Stimulated activated CD4-positive, alpha-beta T cell treated with anti-CD3 and anti-CD28 coated beads, Interleukin-4, amount 100 ng/mL, for 1 hour (primary cell): ENCODE results near the gene ZNF521.

Source experiments
- DNase-seq: peaks from one replicate; pipeline ENCODE4 v3.0.0-alpha.2; 2020

ZNF521 gene

DNA sequence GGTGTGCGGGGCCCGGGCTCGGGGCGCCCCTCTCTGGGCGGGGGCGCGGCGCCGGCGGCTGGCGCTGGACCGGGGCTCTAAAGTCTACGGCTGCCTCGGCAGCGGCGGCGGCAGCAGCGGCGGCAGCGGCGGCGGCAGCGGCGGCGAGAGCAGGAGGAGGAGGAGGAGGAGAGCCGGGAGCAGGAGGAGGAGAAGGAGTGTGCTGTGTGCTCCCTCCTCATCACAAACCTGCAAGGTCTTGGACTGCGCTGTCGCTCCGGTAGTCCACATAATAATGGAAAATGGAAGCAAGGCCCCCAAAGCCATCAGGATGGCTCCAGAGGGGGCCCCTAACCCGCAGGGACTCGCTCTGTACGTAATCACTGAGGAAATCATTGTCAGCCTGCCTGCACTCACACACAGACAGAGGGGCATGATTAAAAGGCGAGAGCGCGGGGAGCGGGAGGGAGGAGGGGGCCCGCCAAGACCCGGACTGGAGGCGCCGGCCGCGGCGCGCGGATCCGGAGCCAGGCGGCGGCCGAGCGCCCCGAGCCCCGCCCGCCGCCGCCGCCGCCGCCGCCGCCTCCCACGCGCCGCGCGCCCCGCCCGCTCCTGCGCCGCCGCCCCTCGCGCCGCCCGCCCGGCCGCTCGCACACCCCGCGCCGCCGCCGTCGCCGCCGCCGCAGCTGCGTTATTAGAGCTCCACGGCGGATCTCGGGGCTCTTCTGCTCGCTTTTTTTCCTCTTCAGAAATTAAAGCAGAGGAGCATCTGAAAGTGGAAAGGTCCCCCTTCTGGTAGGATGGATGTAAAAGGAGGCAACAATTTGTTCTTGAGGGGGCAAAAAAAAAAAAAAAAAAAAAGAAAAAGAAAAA is at the start of gene ZNF521:
Gene ZNF521 (minus strand): TSS at position 390 of the 852 bp plus-strand sequence. CDS start 1,220 bp downstream, outside the sequence.
- DNase-seq: peak; percentile 51

DNA sequence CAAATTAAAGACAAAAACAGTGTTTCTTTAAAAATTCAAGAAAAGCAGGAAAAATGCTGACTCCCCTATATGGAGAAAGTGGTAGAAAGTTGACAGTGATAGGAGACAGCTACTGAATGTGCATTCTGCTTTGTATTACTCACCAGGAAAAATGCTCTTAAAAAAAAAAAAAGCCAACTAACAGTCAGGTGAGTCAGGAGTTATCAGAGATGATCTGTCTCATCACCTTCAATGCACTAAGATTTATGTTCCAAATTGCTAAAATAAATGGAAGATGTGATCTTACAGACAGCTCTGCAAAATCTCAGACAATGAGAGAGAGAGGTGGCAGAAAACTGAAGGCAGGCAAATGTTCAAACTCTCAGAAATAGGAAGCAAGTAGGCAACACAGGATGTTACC is 47.6 kb upstream of the ZNF521 start:
- DNase-seq: no peak

DNA sequence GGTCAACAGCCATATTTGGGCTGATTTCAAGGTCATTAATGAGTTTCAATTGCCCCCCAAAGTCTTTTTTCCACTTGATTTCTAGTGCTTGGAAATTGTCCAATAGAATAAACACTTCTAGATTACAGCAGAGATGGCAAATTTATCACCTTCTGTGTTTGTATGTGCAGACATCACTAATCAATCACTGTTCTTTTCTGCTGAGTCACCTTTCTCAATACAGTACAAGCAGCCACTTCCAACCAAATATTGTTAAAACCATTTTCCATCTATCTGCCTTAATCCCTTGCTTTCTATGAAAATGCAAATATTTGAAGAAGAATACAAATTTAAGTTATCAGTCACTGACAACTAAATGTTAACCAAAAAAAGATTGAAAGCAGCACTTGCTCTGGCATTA is 40.2 kb upstream of the ZNF521 start:
- DNase-seq: no peak

DNA sequence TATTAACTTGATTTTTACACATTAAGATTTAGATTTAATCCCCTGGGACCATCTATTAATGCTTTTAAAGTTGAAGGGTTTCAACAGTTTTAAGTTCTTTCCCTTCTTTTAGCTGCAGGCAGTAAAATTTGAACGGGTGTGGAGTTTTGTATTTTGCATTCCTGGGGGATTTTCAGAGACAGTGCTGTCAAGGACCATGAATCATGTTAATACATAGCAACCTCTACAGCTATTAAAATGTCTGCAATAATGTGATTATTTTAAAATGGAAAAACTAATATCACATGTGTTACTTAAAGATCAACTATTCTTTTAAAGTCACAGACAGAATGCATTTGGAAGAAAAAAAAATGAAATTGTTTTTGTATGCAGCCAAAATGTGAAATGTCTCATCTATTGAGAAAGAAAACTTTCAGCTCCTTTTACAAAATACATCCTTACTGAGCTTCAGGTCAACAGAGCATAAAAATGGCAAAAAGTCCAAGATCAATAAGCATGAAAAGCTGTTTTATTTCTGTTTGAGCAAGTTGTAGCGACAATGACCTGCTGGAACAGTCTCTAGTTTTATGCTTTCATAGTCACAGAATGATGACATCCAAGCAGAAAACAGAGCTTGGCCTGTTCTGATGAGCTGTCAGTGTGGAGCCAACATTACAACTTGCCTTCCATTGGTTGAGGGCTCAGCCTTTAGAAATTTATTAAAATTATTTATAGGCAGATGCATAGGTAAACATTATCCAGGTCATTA is 21.6 kb upstream of the ZNF521 start:
- DNase-seq: no peak

DNA sequence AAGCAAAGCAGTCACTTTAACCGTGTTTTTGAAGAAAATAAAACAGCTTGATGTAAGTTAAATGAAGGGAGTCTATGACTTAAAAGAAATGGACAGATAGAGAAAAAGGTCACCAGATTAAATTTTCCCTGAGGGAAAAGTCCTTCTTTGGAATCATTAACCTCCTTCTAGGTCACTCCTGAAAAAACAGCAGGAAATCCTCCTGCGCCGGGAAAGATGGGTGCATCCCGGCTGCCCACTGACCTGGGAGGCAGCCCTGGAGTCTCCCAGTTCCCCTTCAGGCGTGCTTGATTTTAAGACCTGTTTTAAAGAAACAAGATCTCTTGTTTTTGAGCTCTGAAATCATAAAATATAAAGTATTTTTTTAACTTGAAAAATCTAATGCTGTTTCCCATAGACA is 18.4 kb upstream of the ZNF521 start:
- no peak for DNase-seq

DNA sequence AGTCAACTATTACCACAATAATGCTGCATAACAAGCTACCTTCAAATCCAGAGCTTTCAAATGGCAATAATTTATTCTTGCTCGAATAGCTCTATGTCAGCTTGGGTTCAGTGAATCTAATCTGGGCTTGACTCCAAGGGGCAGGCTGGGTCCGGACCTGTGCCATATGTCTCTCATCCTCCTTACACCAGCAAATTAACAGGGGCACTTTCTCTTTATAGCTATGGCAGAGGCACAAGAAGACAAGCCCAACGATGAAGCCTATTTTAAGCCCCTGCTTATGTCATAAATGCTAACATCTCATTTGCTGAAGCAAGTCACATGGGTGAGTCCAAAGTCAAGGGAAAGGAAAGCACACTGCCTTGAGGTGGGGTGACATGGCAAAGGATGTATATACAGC is 13.3 kb upstream of the ZNF521 start:
- no peak for DNase-seq

DNA sequence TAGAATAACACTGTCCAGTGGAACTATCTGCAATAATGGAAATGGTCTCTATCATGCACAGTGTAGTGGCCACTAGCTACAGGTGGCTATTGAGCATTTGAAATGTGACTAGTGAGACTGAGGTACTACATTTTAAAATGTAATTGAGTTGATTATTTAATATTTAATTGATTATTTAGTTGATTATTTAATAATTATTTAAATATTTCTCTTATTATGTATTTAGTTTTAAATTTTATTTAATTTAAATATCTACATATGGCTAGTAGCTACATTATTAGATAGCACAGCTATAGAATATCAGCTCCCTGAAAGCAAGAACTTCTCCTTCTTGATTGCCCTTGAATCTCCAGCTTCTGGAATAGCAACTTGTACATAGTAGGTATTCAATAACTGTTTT is 12.8 kb upstream of the ZNF521 start:
- DNase-seq: no peak

DNA sequence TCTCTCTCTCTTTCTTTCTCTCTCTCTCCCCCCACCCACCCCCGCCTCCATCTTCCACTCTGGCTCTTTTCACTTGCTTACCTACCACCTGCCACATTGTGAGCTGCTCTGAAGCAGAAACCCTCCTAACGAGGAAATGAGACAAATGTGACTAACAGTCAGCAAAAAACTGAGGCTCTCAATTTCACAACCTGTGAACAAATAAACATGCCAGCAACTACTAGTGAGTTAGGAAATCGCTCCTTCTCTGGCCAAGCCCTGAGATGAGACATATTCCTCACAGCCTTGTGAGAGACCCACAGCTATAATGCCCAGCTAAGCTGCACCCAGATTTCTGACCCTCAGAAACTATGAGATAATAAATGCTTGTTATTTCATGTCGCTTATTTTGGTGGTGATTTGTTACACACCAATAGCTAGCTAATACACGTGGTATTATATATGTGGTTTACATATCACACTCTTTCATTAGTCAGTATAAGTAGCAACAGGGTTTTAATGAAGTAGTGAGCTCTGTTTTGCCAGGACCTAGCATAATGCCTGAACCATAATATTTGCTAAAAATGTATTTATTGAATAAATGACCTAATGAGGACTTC is 8.4 kb upstream of the ZNF521 start:
- no peak for DNase-seq

DNA sequence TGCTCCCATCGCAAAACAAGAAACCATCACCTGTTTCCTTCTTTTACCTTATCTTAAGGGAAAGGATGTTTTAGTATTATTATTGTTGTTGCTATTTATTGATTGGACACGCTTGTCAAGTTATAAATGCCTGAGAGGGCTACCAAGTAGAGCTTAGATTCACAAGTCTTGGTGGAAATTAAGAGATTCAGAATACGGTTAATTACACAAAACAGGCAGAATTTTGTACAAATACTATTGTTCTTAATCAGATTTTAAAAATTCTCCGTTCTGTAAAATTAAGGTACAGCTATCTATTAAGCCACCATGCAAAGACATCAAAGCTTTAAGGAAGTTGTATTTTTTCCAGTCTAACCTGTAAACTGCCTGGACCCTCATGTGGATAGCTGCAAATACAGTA is 1.1 kb upstream of the ZNF521 start:
- DNase-seq: no peak

DNA sequence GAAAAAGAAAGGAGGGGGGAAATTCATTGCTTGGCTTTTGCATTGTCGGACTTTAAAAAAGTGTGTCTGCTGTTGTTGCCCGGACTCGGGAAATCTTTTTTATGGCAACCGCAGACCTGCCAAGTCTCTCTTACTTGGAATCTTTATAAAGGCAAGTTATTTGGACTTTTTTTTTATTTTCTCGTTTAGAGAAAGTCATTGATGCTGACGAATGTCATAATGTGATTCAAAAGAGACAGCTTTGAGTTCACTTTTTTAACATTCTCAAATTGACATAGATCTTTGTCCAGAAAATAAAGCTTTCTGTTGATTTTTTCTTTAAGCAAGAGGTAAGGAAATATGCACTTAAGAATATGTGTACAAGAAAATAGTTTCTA is 651 bp upstream of the ZNF521 start:
- no peak for DNase-seq

DNA sequence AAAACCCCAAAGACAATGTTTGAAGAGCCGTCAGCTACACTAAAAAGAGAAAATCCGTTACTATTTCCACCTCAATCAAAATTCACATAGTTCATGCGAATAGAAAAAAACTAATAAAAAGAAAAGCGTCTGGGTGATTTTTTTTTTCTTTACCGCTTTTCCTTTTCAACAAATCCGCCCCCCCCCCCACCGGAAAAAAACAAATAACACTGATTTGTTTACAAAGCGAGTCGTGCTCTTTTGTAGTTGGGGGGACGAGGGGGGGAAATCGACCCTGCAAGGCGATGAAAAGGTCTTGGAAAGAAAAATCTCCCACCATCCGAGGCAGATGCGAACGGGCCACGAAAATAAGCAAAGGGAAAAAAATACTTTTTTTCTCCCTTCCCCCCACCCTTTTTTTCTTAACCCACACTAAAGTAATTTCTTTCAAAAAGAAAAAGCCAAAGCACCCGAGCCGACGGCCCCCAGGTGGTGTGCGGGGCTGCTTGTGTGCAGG is 638 bp downstream of the ZNF521 start:
- DNase-seq: no peak

DNA sequence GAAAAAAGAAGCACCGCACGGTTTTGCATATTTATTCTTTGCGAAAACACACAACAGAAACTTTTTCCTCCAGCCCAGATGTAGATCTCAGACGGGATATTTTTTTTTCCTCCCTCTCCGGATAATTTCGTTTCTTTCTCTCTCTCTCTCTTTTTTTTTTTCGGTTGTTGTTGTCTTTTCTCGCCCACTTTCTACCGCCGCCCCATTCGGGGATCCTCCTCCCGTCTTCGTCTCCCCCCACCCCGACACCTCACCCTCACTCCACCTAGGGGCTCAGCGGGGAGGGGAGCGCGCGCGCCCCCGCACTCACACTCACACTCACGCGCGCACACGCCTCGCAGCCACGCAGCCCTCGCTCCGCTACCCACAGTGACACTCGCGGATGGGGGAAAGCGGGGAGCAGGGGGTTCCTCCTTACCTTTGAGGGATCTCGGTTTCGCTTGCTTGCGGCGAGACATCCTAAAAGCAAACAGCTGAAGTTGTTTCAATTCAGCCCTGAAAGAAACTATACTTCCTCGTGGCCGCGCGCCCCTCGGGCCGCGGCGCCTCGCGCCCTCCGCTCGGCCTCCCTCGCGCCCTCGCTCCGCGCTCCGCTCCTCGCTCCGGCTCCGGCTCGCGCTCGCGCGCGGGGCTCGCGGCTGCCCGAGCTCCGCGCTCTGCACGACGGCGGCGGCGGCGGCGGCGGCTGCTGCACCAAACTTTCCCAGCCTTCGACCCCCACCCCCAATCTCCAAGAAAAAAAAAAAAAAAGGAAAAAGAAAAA is 1.3 kb downstream of the ZNF521 start:
- peak; percentile 5 for DNase-seq

DNA sequence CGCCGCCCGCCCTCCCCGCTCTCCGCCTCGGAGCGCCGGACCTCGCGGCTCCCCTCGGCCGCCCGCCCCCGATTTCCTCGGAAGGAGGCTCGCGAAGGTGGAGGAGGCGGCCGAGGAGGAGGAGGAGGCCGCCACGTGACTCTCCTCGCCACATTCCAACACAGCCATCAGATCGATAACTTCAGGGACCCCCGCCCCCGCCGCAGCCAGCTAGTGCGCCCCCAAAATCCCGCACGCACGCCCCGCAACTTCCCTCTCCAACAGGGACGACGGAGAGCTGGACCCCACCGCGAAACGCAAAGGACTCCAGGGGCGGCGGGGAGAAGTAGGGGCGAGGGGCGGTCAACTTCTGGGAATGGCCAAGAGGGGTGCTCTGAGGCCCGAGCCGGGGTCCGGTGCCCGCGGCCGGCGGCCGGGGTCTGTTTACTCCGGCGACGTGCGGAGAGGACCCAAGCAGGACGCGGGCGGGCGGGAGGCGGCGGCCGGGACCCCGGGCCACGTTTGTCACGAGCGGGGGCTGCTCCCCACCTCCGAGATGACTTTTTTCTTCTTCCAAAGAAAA is 2.0 kb downstream of the ZNF521 start:
- DNase-seq: no peak

DNA sequence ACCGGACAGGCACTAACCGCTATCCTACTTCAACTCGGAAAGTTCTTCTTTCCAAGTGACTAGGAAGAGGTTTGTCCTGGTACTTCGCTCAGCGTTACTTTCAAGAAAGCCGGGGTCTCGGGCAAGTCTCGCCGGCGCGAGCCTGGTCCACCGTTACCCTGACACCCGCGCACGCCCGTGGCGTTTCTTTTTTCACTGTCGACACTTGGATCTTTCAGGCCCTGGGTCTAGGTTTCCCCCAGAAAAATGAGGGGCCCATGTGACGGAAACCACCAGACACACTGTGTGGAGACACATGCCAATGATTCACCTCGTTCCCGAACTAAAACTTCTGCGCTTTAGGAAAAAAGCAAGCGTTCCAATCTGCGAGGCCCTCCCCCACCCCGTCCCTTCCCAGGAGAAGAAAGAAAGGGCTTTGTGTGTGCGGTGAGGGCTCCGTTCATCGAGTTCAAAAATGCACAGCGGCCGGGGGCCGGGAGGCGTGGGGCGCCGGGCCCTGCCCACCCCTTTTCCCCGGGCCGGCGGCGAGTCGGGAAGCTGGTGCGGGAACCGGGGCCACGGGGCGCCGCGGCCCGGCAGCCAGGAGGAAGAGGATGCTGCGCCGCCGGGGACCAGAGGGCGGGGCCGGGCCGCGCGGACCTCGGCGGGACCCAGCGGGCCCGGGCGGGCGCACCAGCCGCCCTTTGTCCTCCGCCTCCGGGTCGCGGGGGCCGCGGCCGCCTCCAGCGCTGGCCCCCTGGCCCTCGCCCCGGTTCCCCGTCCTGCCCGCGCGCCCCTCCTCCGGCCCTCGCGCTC is 2.6 kb downstream of the ZNF521 start:
- no peak for DNase-seq

DNA sequence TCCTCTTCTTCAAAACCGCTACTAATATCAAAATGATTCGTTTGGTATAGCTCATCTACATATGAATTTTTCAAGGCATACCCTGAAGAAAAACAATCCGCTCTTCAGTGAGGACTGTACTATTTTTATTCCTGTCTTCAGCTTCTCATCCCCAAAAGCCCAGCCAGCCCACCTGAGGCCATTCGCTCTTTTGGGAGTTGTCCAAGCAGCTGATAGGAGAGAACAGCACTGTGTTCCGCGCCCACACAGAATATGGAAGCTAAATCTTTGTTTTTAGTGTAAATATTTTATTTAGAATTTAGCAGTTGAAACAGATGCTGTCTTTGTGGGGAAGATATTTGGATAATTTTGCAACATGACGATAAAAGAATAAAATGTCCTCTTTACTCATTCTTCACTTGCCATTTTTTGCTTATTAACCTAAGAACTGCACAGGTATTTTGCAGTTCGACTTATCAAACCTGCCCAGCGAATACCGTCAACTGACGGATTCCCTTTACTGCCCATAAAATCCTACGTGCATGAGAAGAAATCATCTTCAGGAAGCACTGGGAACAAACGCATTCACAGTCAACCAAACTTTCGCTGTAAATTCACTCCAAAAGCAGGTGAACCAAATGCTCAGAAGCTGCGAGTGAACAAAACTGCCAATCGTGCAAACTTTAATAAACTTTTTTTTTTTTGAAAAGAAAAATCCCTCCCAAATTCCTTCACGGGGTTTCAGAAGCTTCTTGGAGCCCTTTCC is 3.4 kb downstream of the ZNF521 start:
- DNase-seq: no peak

DNA sequence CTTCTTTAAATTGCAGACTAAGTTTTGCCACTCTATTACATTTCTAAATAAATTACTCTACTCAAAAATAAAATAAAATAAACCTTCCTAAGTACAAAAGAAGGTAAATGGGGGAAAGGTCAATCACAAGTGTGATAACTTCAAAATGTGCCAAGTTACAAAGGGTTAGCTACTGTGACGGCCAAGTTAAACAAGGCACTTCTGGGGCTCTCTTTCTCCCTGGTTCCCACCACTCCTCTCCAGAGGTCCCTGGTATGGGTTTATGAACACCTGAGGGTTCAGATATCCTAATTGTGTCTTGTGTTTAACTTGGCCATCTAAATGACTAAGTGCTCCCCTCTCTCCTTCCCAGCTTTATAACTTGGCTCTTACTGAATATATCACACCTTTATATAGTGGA is 5.4 kb downstream of the ZNF521 start:
- DNase-seq: no peak

DNA sequence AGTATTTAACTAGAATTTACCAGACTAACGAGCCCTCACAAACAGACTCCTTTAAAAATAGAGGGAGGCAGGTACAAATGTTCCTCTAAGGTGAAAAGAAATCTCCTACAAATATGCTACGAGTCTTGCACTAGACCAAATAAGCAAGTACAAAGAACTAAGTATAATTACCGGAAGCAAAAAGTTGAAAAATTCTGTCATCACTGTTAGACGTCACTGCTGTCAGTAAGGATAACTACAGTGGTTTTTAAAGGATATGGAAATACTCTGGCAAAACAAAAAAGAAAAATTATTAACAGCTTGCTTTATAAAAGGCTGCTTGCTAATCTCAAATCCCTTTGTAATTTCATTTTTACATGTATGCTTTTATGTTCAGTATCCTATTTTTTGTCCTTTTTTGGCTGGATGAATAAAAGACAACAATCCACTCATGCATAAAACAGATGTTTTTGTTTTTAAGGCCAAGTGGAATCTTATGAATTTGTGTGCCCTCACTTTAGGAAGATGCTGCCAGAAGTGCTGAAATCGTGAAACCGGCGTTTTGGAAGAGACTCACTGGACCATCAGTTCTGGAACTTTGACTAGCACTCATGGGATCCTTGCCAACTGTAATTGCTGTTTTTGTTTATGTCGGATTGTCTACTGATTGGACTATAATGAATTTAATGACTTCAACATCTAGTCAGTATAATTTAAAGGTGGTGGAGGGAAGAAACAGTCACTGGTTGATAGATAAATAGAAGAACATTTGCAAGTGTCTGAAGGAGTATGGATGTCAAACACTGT is 6.7 kb downstream of the ZNF521 start:
- no peak for DNase-seq

DNA sequence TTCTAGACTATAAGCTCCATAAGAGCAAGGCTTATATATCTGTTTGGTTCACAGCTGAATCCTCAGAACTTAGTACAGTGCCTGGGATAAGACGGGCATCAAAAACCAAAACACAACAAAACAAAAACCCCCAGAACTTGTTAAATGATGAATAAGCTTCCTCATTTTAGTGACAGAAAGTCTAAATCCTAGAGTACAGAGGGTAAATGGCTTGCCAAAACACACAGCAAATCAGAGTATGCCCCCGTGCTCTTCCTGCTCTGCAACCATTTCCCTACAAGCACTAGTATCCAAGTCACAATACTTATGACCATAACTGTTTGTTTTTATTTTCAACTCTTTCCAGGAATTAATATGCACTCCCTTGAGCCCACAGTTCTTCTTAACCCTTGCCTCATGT is 10.1 kb downstream of the ZNF521 start:
- DNase-seq: no peak

DNA sequence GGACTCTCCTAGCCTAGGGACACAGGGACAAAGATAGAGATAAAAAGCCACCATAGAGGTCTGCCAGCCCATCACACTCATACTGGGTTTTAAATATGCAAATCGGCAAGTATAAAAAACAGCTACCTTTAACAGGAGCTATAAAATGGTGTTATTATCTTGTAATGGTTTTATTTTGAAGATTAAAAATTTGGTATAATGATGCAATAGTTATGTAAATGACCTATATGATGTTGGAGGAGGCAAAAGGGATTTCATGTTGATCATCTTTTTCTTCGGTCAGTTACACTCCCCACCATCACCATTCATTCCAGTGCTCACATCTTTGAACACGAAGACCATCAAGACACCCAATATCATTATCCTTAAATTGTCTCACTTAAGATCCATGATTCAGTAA is 11.2 kb downstream of the ZNF521 start:
- no peak for DNase-seq

DNA sequence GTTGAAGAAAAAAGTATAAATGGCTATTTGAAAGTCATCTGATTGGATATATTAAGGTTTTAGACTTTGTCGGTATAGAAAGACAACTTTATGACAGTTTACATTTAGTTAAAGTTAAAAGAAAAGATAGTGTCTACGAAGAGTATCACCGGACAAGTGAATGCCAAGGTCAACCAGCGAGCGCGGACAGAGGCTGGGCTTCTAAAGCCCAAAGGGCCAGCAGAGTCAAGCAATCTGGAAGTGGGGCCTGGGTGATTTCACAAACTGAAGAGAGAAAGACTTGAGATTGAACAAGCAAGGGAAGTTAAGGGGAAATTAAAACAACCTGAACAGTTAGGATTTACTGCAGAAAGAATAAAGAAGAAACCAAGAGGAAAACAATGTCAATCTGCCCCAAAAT is 16.3 kb downstream of the ZNF521 start:
- no peak for DNase-seq
